Stimulated activated CD8-positive, alpha-beta memory T cell treated with anti-CD3 and anti-CD28 coated beads, Interleukin-2, amount 100 ng/mL, for 48 hours (primary cell): Measurements from ENCODE around the gene ZNF236.
A peak's percentile ranks its signal among the peaks of the same experiment; 100 is the strongest.

Experiments
- DNase-seq, 2 donors: peaks; one replicate each; pipeline ENCODE4 v3.0.0-alpha.2; 2020; ENCODE audit warnings: low read depth in 2 of 2

Gene ZNF236

DNA sequence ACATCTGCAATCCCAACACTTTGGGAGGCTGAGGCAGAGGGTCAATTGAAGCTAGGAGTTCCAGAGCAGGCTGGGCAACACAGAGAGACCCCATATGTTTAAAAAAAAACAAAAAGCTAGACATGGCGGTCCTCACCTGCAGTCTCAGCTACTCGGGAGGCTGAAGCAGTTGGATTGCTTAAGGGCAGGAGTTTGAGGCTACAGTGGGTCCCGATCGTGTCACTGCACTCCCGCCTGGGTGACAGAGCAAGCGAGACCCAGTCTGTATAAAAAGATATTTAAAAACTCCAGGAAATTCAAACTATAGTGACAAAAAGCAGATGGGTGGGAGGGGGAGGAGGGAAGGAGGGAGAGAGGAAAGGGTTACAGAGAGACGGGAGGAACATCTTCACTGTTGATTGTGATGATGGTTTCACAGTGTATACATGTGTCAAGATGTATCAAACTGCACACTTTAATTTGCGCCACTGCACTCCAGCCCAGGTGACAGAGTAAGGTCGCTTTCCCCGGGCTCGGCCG lies 942 bp upstream of the ZNF236 start:
- DNase-seq: no peak

DNA sequence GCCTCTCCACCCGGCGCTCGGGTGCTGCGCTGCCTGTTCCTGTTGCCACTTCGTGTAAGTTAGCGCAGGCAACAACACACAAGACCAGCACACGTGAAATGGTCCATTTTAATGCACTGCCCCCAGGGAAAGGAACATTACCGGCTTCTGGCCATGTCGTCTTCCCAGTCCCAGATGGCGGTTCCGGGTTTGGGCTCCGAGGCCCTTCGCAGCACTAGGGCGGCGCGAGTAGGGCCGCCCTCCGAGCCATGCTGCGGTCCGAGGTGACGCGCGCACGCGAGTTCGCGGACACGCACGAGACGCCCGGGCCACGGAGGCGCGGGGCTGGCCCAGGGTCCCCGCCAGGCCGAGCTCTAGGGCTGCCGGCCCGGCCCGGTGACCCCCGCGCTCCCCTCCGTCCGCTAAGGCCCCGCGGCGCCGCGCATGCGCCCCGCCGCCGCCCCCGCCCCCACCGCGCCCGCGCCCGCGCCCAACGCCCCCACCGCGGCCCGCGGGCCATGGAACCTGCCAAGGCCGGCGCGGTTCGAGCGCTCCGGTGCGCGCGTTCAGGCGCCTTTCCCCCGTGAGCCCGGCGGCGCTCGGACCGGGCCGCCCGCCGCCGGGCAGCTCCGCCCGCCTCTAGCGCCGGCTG lies 367 bp upstream of the ZNF236 start:
- DNase-seq: peak; percentile 42 to 46

DNA sequence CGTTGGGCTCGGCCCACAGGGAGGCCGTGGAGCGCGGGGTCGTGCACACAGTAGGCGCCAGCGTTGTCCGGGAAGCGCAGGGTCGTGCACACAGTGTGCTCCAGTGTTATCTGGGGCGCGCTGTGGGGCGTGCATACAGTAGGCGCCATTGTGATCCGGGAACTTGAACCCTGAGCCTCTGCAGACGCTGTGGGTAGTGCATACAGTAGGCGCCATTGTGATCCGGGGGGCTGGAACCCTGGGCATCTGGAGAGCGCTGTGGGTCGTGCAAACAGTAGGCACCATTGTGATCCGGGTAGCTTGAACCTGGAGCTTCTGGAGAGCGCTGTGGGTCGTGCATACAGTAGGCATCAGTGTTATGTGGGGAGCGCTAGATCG lies 793 bp downstream of the ZNF236 start:
- DNase-seq: no peak

DNA sequence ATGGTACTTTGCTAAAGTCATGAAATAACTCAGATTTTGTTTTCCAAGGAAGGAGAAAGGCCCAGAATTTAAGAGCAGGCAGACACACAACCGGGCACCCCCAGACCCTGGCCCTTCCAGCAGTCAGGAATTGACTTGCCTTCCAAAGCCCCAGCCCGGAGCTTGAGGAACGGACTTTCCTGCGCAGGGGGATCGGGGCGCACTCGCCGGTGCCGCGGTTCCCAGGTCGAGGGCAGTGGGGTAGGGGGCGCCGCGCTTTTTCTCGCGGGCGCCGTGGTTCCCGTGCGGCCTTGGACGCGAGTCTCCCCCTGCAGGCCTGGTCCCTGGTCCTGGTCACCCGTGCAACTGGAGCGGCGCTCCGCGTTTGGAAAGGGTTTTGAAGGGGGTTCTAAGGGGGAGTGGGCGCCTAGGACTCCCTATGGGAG lies 1.2 kb downstream of the ZNF236 start:
- no peak for DNase-seq

DNA sequence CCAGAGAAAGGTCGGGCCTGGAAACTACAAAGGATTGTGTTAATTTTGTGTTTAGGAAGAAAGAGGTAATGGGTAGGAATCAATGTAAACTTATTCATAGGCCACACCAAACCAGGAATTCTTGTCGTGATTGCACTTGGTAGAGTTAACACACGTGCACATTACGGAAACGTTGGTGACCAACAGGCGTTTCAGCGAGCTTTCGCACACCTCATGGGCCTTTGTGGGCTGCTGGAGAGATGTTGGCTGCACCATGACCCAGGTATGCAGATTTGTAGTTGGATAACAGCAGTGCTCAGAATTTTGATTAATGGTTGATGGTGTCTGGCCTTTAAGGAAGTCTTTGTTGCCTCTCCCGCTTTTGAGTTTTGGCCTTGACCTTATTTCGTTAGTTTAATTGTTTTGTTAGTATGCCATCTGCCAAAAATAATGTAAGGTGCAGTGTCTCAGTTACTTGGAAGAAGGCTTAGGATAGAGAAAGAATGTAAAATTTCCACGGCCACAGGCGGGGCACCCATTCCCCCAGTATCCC lies 1.9 kb downstream of the ZNF236 start:
- no peak for DNase-seq

DNA sequence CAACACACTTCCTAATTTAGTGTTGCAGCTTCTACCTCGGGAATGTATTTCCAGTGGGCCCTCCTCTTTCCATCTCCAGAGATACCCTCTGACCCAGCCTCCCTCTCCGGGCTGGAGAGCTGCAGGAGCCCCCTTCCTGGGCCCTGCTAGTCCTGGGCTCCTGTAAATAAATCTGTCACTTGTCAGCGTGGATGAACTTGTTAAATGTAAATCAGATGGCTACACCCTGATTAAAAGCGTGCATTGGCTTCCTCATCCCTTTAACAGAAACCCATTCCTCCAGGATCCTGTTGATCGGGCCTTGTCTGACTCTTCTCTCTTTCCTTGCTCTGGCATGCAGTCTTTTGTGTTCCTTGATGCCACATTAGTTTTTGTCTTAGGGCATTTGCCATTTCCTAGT lies 2.4 kb downstream of the ZNF236 start:
- DNase-seq: no peak

DNA sequence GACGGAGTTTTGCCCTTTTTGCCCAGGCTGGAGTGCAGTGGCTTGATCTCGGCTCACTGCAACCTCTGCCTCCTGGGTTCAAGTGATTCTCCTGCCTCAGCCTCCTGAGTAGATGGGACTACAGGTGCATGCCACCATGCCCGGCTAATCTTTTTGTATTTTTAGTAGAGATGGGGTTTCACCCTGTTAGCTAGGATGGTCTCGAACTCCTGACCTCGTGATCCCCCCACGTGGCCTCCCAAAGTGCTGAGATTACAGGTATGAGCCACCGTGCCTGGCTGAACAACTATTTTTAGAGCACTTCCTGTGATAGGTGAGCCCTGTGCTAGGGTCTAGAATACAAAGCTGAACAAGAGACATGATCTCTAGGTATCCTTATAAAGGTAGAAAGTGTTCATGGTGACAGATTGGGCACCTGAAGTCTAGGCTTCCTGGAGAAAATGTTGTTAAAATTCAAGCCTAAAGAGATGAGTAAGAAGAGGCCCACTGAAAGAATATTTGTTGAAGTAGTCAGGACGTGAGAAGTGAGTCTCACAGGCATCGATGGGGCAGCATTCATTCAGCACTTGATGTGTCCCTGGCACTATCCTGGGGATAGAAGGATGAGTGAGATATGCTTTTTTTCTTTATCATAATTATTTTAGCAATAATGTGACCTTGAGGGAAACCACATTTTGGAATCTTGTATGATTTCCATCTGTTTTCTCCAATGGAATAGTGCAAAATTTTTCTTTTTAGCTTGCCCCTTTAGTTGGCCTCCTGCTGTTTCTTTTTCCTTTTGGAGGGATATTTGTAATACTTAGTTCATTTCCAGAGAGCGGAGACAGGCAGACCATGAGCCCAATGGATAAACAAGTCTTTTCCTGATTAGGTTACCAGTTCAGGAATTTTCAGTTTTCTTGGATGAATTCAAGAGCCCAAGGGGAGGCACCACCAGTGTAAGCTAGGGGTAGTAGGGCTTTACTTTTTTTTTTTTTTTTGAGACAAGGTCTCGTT lies 5.1 kb downstream of the ZNF236 start:
- no peak for DNase-seq

DNA sequence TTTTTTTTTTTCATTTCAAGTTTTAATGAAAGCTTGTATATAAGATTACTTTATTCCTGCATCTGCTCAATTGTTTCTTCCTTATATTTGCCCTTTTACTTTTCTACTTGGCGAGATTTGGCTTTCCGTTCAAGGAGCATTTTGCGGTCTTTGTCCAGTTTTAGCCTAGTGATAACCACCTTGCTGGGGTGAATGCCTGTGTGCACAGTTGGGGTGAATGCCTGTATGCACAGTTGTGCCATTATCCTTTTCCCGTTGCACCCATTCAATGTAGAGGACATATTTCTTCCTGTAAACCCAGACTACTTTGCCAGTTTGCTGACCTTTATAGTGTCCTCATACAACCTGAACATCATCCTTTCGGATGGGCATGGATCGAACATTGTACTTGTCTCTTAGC lies 12.0 kb downstream of the ZNF236 start:
- DNase-seq: no peak

DNA sequence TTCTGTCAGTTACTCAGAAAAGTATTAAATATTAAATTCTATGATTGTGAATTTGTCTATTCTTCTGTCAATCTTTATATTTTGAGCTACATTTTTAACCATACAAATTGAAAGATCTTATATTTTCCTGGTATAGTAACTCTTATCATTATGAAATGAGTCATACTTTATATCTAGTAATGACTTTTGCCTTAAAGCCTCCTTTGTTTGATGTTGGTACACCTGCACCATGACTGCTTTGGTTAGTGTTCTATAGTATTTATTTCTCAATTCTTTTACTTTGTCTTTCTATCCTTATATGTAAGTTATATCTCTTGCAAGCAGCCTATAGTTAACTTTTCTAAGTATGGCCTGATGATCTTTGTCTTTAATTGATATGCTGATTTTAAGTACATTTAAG lies 13.0 kb downstream of the ZNF236 start:
- no peak for DNase-seq

DNA sequence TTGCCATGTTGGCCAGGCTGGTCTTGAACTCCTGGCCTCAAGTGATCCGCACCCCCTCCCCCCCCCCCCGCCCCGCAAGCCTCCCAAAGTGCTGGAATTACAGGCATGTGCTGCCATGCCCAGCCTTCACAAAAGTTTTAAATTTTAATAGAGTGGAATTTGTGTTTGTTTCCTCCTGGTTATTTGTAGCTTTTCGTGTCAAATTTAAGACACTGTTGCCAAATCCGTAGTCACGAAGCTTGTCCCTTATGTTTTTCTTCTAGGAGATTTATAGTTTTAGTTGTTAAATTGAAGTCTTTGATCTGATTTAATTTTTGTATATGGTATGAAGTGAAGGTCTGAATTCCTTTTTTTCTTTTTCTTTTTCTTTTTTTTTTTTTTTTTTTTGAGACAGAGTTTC lies 14.7 kb downstream of the ZNF236 start:
- DNase-seq: no peak

DNA sequence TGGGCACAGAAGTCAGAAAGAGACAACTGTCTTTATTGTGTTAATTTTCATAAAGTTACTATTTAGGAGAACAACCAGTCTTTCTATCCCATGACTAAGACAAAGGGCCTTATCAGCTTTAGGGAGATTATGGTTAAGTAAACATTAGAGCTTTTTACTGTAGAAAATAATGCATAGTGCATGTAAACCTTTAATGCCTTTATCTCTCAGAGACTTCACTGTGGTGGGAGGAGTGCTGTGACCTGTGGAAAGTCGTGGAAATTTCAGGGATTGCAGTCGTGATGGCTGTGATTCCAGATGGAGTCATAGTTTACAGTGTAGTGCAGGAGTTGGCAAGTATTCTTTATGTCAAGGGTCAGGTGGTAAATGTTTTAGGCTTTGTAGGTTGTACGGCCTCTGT lies 15.8 kb downstream of the ZNF236 start:
- DNase-seq: no peak

DNA sequence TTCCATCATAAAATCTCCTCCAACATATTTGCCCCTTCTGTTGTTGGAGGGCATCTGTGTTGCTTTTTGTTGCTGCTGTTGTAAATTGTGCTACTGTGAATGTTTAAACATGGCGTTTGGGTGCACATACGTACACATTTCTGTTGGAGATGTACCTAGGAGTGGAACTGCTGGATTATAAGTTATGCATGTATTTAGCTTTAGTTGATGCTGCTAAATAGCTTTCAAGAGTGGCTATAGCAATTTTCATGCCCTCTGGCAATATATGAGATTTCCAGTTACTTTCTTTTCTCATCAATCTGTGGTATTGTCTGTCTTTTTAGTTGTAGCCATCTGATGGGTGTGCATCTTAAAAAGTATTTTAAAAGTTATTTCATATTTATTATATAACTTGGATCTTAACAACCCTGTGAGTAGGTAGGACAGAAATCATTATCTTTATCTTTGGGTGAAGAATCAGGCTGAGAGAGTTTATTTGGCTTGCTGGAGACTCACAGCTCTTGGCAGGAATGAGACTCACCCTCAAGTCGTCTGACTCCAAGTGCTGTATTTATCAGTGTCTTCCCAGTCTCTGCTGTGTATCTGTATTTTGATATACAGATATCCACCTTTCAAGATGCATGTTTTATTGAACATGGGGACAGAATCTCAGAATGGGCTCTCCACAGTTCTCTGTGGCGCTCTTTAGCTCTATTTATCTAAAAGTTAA lies 16.9 kb downstream of the ZNF236 start:
- no peak for DNase-seq

DNA sequence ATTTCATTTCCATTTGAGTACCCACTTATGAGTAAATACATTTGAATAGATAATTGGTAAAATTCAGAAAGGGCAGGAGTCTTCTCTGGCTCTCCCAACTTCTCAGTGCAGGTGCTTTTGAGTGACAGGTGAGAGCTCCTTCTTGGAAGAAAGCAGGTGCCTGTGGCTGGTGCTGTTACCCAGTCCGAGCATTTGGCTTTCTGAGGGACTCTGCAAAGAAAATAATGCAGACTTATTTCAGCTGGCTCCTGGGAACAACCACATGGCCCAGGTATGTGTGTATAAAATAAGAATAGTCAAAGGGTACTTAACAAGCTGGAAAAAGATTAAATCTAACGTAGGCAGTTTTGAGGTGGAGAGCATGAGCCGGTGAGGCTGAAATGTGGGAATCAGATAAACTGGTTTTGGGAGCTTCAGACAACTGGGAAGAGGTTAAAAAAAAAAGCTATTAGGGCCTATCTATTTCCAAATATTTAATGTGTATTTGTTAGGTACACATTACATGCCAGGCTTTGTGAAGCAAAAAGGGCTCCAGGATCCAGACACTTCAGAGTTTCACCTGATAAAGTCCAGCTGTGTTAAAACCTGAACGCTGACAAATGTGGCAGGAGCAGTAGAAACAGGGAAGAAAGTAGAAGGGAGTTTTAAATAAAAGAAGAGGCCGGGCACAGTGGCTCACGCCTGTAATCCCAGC lies 20.6 kb downstream of the ZNF236 start:
- DNase-seq: no peak

DNA sequence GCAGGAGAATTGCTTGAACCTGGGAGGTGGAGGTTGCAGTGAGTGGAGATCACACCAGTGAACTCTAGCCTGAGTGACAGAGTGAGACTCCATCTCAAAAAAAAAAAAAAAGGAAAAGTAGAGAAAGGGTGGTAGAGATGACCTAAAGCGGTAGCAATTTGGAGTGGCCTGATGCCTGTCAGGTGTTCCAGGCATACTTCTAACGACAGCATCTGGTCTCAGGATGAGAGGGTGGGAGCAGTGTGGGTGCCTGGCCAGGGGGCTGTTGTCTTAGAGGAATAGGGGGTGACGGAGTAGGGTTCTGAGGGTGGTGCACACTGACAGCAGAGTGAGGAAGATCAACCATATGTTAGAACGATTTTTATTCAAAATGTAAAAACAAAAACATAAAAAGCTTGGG lies 21.8 kb downstream of the ZNF236 start:
- no peak for DNase-seq

DNA sequence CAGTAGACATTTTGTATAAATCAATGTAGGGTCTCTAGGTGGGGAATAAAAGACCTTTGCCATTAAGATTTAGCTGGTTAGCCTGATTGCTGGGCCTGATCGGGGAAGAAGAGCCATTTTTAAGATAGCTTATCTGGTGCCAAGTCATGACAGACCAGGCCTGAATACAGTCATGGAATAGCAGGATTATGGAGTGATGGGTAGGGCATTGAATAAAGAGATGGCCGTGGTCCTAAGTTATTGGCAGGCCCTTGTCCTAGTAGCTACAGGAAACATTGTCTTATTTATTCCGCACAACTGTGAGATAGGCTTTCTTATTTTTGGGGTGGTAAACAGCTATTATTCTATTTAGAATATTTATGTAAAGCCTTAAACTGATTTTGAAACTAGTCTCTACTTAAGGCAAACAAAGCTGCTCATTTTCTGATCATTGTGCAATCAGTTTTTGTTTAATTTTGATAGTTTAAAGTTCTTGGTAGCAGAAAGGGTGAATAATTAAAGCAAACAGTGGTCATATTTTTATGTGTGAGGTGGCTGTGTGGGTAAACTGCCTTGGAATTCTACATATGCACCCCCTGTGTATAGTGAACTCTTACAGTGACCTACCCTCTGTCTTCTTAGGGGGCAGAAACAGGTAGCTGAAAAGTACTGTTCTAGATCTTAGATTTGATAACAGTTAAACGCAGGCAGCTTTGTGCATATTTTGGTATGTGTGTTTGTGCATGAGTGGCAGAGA lies 22.6 kb downstream of the ZNF236 start:
- DNase-seq: no peak

DNA sequence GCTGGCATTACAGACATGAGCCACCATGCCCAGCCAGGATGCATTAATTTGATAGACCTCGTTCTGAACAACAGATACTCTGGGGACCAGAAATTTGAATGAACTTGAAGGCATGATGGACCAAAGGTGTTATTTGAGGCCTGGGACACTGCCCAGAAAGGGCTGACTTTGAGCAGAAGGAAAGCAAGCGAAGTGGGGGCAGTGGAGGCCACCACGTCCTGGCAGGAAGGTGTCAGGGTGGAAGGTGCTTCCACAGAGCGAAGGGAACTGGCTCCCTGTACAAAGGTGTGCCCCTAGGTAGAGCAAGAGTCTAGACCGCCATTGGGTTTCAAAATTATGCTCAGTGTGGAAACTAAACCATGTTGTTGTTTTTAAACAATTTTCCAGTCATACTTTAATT lies 23.9 kb downstream of the ZNF236 start:
- no peak for DNase-seq

DNA sequence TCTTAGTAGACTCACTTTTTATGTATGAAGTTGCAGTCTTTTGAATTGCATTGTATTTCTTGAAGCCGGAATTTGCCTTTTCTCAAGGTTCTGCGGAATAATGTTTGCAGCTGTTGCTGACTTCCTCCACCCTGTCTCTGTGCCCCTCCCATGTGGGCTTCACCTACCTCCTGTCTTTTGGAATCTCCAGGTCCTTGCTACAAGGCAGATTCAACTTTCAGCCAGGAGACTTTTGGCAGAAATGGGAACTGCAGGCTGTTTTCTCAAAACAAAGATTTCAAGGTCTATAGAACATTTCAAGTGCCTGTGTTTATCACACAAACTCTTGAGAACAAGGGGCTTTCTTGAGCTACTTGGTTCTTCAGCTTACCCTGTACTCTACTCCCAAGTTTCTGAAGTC lies 25.6 kb downstream of the ZNF236 start:
- DNase-seq: no peak

DNA sequence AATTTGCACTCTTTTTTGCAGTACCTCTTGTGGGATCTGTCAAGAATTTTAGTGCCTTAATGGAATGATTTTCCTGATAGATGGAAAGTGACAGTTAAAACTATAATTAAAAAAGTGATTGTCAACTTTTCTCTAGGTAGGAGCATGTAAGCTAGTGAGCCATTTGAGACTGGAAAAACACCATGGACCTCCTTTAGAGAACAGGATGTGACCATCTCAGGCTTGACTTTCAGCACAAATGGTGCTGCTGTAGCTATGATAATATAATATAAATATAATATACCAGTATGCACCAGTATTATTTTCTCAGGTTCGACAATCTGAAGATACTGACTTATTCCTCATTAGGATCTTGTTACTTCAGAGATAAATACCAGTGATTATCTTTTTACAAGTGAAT lies 27.8 kb downstream of the ZNF236 start:
- no peak for DNase-seq

DNA sequence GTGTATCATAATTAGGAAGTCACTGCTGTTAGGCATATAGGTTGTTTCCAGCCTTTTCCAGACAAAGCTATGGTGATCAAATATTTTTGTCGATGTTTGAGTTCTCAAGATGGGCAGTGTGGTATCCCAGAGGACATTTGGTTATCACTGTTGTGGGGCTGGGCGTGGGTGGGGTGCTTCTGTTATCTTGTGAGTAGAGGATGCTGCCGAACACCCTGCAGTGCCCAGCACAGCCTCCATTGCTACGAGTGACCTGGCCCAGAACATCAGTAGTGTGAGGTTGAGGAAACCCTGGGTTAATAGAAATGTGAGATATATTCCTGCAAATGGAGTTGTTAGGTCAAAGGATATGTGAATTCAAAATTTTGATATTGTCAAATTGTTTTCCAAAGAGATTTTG lies 33.2 kb downstream of the ZNF236 start:
- DNase-seq: no peak

DNA sequence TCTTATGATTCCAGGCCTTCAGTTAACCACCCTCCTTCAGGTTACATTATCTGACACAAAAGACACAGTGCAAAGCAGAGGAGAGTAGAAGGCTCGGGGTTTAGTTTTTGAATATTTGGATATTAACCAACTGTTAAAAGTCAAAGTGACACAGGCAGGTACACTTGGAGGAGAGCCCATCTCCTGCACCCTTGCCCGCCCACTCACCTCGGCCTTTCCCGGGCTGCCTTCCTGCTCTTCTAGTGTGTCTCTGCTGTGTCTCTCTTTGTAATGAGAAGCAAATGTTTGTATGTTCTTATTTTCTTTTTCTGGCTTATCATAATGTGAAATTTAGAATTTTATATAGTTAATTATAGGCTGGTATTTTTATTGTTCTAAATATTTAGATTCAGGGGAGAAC lies 35.1 kb downstream of the ZNF236 start:
- DNase-seq: no peak
